Osteocyte (in vitro differentiated cells): Measurements from ENCODE around the gene LAMTOR1. TPM values are rescaled to one million over a fixed set of nuclear protein-coding genes. Genes with fewer than 3 reads are reported as not detected.

Source experiments
- DNase-seq: peaks from one replicate; pipeline ENCODE4 v3.0.0; 2021; ENCODE audit warnings: mixed read lengths; ENCODE audit not compliant: unreplicated experiment; ENCODE audit errors: extremely low spot score
- H3K27ac Mint-ChIP-seq: one replicate; pipeline ENCODE4 v1.8.0; 2021; ENCODE audit warnings: mild to moderate bottlenecking, mixed read lengths; ENCODE audit not compliant: unreplicated experiment
- H3K27me3 Mint-ChIP-seq: one replicate; pipeline ENCODE4 v1.8.0; 2021; ENCODE audit warnings: mixed read lengths; ENCODE audit not compliant: unreplicated experiment
- H3K36me3 Mint-ChIP-seq: one replicate; pipeline ENCODE4 v1.8.0; 2021; ENCODE audit warnings: mixed read lengths; ENCODE audit not compliant: unreplicated experiment
- H3K4me1 Mint-ChIP-seq: one replicate; pipeline ENCODE4 v1.8.0; 2021; ENCODE audit warnings: mixed read lengths; ENCODE audit not compliant: unreplicated experiment
- H3K4me3 Mint-ChIP-seq: one replicate; pipeline ENCODE4 v1.8.0; 2021; ENCODE audit warnings: mild to moderate bottlenecking, moderate library complexity, mixed read lengths; ENCODE audit not compliant: unreplicated experiment
- H3K9me3 Mint-ChIP-seq: one replicate; pipeline ENCODE4 v1.8.0; 2021; ENCODE audit warnings: mixed read lengths; ENCODE audit not compliant: unreplicated experiment
- CTCF ChIP-seq: fragments of 200-600 bp; sonication (generic); IDR thresholded peaks from 2 replicates; pipeline ENCODE4 v1.5.0; 2021; ENCODE audit warnings: antibody characterized with exemption, mild to moderate bottlenecking, moderate library complexity
- total RNA-seq: library from RNA; stranded (reverse); gene quantifications from 2 replicates; pipeline ENCODE4 v1.2.1, GENCODE V29; 2021

The LAMTOR1 gene
- total RNA-seq, 1 donor from 2014 or later: 96.8 TPM

- H3K9me3 Mint-ChIP-seq: no peaks in the 10 kb centered on the region
- no peaks in the 10 kb centered on the region for H3K27me3 Mint-ChIP-seq
- no peaks in the 10 kb centered on the region for H3K4me1 Mint-ChIP-seq
- no peak for TF ChIP-seq CTCF
- no peak overlapping the region for H3K27ac Mint-ChIP-seq
- no peak overlapping the region for H3K4me3 Mint-ChIP-seq
- H3K36me3 Mint-ChIP-seq: peaks cover 7% of the 10 kb centered on the region
- no peak for DNase-seq
Measured at GRCh38 chr11:72088076-72088808, 14.9 kb downstream of the LAMTOR1 start.

- H3K4me1 Mint-ChIP-seq: peaks cover 8% of the 10 kb centered on the region
- no peak for TF ChIP-seq CTCF
Measured at GRCh38 chr11:72085621-72086351, 17.3 kb downstream of the LAMTOR1 start.

GRCh38 chr11:72084965-72085364 lies 18.1 kb downstream of the LAMTOR1 start:
- DNase-seq: no peak
- Mint-ChIP-seq H3K4me1 (peaks cover 14% of the 10 kb centered on the region), H3K4me3 (no peak overlapping the region), H3K27ac (no peak overlapping the region), H3K9me3 (no peaks in the 10 kb centered on the region), H3K27me3 (no peaks in the 10 kb centered on the region), H3K36me3 (peaks cover 7% of the 10 kb centered on the region)
- TF ChIP-seq CTCF: no peak

More at GRCh38 chr11:72085621-72086351, 17.3 kb downstream of the LAMTOR1 start:
- Mint-ChIP-seq H3K36me3 (peaks cover 7% of the 10 kb centered on the region), H3K27me3 (no peaks in the 10 kb centered on the region), H3K4me3 (no peak overlapping the region), H3K27ac (no peak overlapping the region), H3K9me3 (no peaks in the 10 kb centered on the region)
- DNase-seq: no peak

GRCh38 chr11:72084076-72084475 lies 19.0 kb downstream of the LAMTOR1 start:
- DNase-seq: no peak
- peaks cover 7% of the 10 kb centered on the region for H3K36me3 Mint-ChIP-seq
- H3K4me3 Mint-ChIP-seq: no peak overlapping the region
- no peaks in the 10 kb centered on the region for H3K27me3 Mint-ChIP-seq
- TF ChIP-seq CTCF: no peak
- no peaks in the 10 kb centered on the region for H3K9me3 Mint-ChIP-seq
- H3K4me1 Mint-ChIP-seq: peaks cover 18% of the 10 kb centered on the region
- H3K27ac Mint-ChIP-seq: no peak overlapping the region

- H3K27ac Mint-ChIP-seq: no peak overlapping the region
- peaks cover 25% of the 10 kb centered on the region for H3K4me1 Mint-ChIP-seq
- no peaks in the 10 kb centered on the region for H3K27me3 Mint-ChIP-seq
- TF ChIP-seq CTCF: no peak
- H3K4me3 Mint-ChIP-seq: no peak overlapping the region
- DNase-seq: no peak
- no peaks in the 10 kb centered on the region for H3K9me3 Mint-ChIP-seq
- H3K36me3 Mint-ChIP-seq: peaks cover 7% of the 10 kb centered on the region
Measured at GRCh38 chr11:72083414-72083813, 19.7 kb downstream of the LAMTOR1 start.
